ENCODE results near the gene SHQ1.

Gene SHQ1

GRCh38 chr3:72784226-72784625 lies 64.0 kb downstream of the SHQ1 start:
- TF ChIP-seq Cebpa-rat (IDR thresholded peaks at IDR 0.05): no peak
- H3K9ac ChIP-seq: no peak overlapping the region
- H3K9me3 ChIP-seq: peaks cover 13% of the 10 kb centered on the region
- no peak overlapping the region for H3K4me2 ChIP-seq
- no peak overlapping the region for H3K4me3 ChIP-seq
- no peaks in the 10 kb centered on the region for H4K20me1 ChIP-seq
- H3K27ac ChIP-seq: no peak overlapping the region
- H3K36me3 ChIP-seq: peaks cover 23% of the 10 kb centered on the region
- no peaks in the 10 kb centered on the region for H3K27me3 ChIP-seq
- no peaks in the 10 kb centered on the region for H3K4me1 ChIP-seq

- no peak for TF ChIP-seq Cebpa-rat (IDR thresholded peaks at IDR 0.05)
- Histone ChIP-seq H3K9me3 (no peaks in the 10 kb centered on the region), H3K27me3 (no peaks in the 10 kb centered on the region), H4K20me1 (no peaks in the 10 kb centered on the region), H3K36me3 (peaks cover 10% of the 10 kb centered on the region), H3K4me3 (no peak overlapping the region), H3K9ac (no peak overlapping the region), H3K4me1 (no peaks in the 10 kb centered on the region), H3K27ac (no peak overlapping the region), H3K4me2 (no peak overlapping the region)
These were observed 65.7 kb downstream of the SHQ1 start for GRCh38 chr3:72782521-72782920.

GRCh38 chr3:72769758-72770540 lies 78.3 kb downstream of the SHQ1 start:
- no peaks in the 10 kb centered on the region for H4K20me1 ChIP-seq
- no peak for TF ChIP-seq Cebpa-rat (IDR thresholded peaks at IDR 0.05)
- H3K4me2 ChIP-seq: no peak overlapping the region
- no peak overlapping the region for H3K9ac ChIP-seq
- H3K36me3 ChIP-seq: peaks cover 50% of the 10 kb centered on the region
- no peak overlapping the region for H3K27ac ChIP-seq
- H3K4me1 ChIP-seq: peaks cover 5% of the 10 kb centered on the region; the same call in 1 of the 2 replicates
- H3K4me3 ChIP-seq: no peak overlapping the region
- H3K27me3 ChIP-seq: no peaks in the 10 kb centered on the region
- H3K9me3 ChIP-seq: no peaks in the 10 kb centered on the region; the same call in 1 of the 2 replicates

- H3K9me3 ChIP-seq: no peaks in the 10 kb centered on the region; the same call in 1 of the 2 replicates
- peaks cover 55% of the 10 kb centered on the region for H3K36me3 ChIP-seq
- no peaks in the 10 kb centered on the region for H3K27me3 ChIP-seq
- TF ChIP-seq Cebpa-rat (IDR thresholded peaks at IDR 0.05): no peak
- H3K4me1 ChIP-seq: peaks cover 7% of the 10 kb centered on the region; the same call in 1 of the 2 replicates
- no peak overlapping the region for H3K27ac ChIP-seq
- no peak overlapping the region for H3K9ac ChIP-seq
- no peaks in the 10 kb centered on the region for H4K20me1 ChIP-seq
- H3K4me3 ChIP-seq: no peak overlapping the region
- no peak overlapping the region; the same call in 1 of the 2 replicates for H3K4me2 ChIP-seq
These were observed 79.3 kb downstream of the SHQ1 start for GRCh38 chr3:72768936-72769335.

- no peak overlapping the region for H3K4me3 ChIP-seq
- H3K9ac ChIP-seq: no peak overlapping the region
- no peak overlapping the region for H3K27ac ChIP-seq
- TF ChIP-seq Cebpa-rat (IDR thresholded peaks at IDR 0.05): no peak
- no peak overlapping the region for H3K4me2 ChIP-seq
- peaks cover 10% of the 10 kb centered on the region; the same call in 1 of the 2 replicates for H3K4me1 ChIP-seq
- H3K27me3 ChIP-seq: no peaks in the 10 kb centered on the region
- no peaks in the 10 kb centered on the region for H4K20me1 ChIP-seq
- peaks cover 55% of the 10 kb centered on the region for H3K36me3 ChIP-seq
- H3K9me3 ChIP-seq: no peaks in the 10 kb centered on the region; the same call in 1 of the 2 replicates
These were observed 79.8 kb downstream of the SHQ1 start for GRCh38 chr3:72768481-72768880.

- Histone ChIP-seq H3K9me3 (no peaks in the 10 kb centered on the region; the same call in 1 of the 2 replicates), H3K27ac (no peak overlapping the region), H3K4me2 (no peak overlapping the region), H4K20me1 (no peaks in the 10 kb centered on the region), H3K9ac (no peak overlapping the region), H3K36me3 (peaks cover 55% of the 10 kb centered on the region), H3K27me3 (no peaks in the 10 kb centered on the region), H3K4me3 (no peak overlapping the region), H3K4me1 (peaks cover 10% of the 10 kb centered on the region; the same call in 1 of the 2 replicates)
- no peak for TF ChIP-seq Cebpa-rat (IDR thresholded peaks at IDR 0.05)
These were observed 80.2 kb downstream of the SHQ1 start for GRCh38 chr3:72768006-72768441.

GRCh38 chr3:72766866-72767265 lies 81.4 kb downstream of the SHQ1 start:
- H4K20me1 ChIP-seq: no peaks in the 10 kb centered on the region
- no peak overlapping the region for H3K4me3 ChIP-seq
- no peak overlapping the region for H3K27ac ChIP-seq
- peaks cover 54% of the 10 kb centered on the region for H3K36me3 ChIP-seq
- no peaks in the 10 kb centered on the region; the same call in 1 of the 2 replicates for H3K9me3 ChIP-seq
- peaks cover 11% of the 10 kb centered on the region for H3K4me1 ChIP-seq
- TF ChIP-seq Cebpa-rat (IDR thresholded peaks at IDR 0.05): no peak
- no peak overlapping the region for H3K4me2 ChIP-seq
- no peak overlapping the region for H3K9ac ChIP-seq
- H3K27me3 ChIP-seq: no peaks in the 10 kb centered on the region

GRCh38 chr3:72763751-72764440 lies 84.3 kb downstream of the SHQ1 start:
- peaks cover 42% of the 10 kb centered on the region for H3K36me3 ChIP-seq
- H4K20me1 ChIP-seq: no peaks in the 10 kb centered on the region

GRCh38 chr3:72761410-72761809 lies 86.8 kb downstream of the SHQ1 start:
- Histone ChIP-seq H3K4me1 (peaks cover 45% of the 10 kb centered on the region), H4K20me1 (no peaks in the 10 kb centered on the region), H3K4me2 (peak overlapping the region; percentile 31), H3K9ac (no peak overlapping the region), H3K36me3 (peaks cover 22% of the 10 kb centered on the region; the same call in 1 of the 2 replicates), H3K4me3 (no peak overlapping the region), H3K9me3 (no peaks in the 10 kb centered on the region), H3K27ac (no peak overlapping the region), H3K27me3 (no peaks in the 10 kb centered on the region)
- no peak for TF ChIP-seq Cebpa-rat (IDR thresholded peaks at IDR 0.05)

More at GRCh38 chr3:72763751-72764440, 84.3 kb downstream of the SHQ1 start:
- peaks cover 21% of the 10 kb centered on the region for H3K4me1 ChIP-seq
- H3K9me3 ChIP-seq: no peaks in the 10 kb centered on the region
- H3K4me3 ChIP-seq: no peak overlapping the region
- H3K27ac ChIP-seq: no peak overlapping the region
- H3K9ac ChIP-seq: no peak overlapping the region
- no peak for TF ChIP-seq Cebpa-rat (IDR thresholded peaks at IDR 0.05)
- H3K4me2 ChIP-seq: no peak overlapping the region
- H3K27me3 ChIP-seq: no peaks in the 10 kb centered on the region

- TF ChIP-seq Cebpa-rat (IDR thresholded peaks at IDR 0.05): no peak
- H3K4me3 ChIP-seq: no peak overlapping the region
- no peaks in the 10 kb centered on the region for H3K9me3 ChIP-seq
- H3K36me3 ChIP-seq: 0 out of 2 replicates have a peak, but pooled peaks cover 16% of the 10 kb centered on the region
- no peaks in the 10 kb centered on the region for H3K27me3 ChIP-seq
- no peak overlapping the region for H3K4me2 ChIP-seq
- no peaks in the 10 kb centered on the region for H4K20me1 ChIP-seq
- H3K4me1 ChIP-seq: peaks cover 57% of the 10 kb centered on the region
- no peak overlapping the region for H3K27ac ChIP-seq
- H3K9ac ChIP-seq: no peak overlapping the region
These were observed 88.0 kb downstream of the SHQ1 start for GRCh38 chr3:72760225-72760624.

Data from BLaER1 (cell line).